Ishikawa (cell line): ENCODE results near the gene HTR4.

Experiments used
- CEBPB ChIP-seq: IDR thresholded peaks from 2 replicates; pipeline ENCODE4 v1.6.1; 2012
- CREB1 ChIP-seq: IDR thresholded peaks from 2 replicates; pipeline ENCODE4 v1.6.1; 2012; ENCODE audit warnings: low read depth
- EGR1 ChIP-seq: IDR thresholded peaks from 2 replicates; pipeline ENCODE4 v1.6.1; 2012
- EP300 ChIP-seq: IDR thresholded peaks from 2 replicates; pipeline ENCODE4 v1.6.1; 2012; ENCODE audit warnings: borderline replicate concordance
- FOXM1 ChIP-seq: IDR thresholded peaks from 2 replicates; pipeline ENCODE4 v1.6.1; 2012; ENCODE audit warnings: low read depth, borderline replicate concordance
- MAX ChIP-seq: IDR thresholded peaks from 2 replicates; pipeline ENCODE4 v1.6.1; 2012
- NFIC ChIP-seq: IDR thresholded peaks from 2 replicates; pipeline ENCODE4 v1.6.1; 2012
- RAD21 ChIP-seq: IDR thresholded peaks from 2 replicates; pipeline ENCODE4 v1.6.1; 2012; ENCODE audit warnings: low read depth
- REST ChIP-seq: IDR thresholded peaks from 2 replicates; pipeline ENCODE4 v1.6.1; 2012; ENCODE audit warnings: low read depth, mild to moderate bottlenecking
- TAF1 ChIP-seq: IDR thresholded peaks from 2 replicates; pipeline ENCODE4 v1.6.1; 2012; ENCODE audit warnings: low read depth, mild to moderate bottlenecking
- TCF12 ChIP-seq: IDR thresholded peaks from 2 replicates; pipeline ENCODE4 v1.6.1; 2012; ENCODE audit warnings: low read depth
- TEAD4 ChIP-seq: IDR thresholded peaks from 2 replicates; pipeline ENCODE4 v1.6.1; 2012
- USF1 ChIP-seq: IDR thresholded peaks from 2 replicates; pipeline ENCODE4 v1.6.1; 2012
- YY1 ChIP-seq: IDR thresholded peaks from 2 replicates; pipeline ENCODE4 v1.6.1; 2012; ENCODE audit warnings: low read depth

GRCh38 chr5:148509893-148510292 lies 144.4 kb downstream of the HTR4 start:
- TF ChIP-seq EP300 (no peak), CEBPB (no peak), MAX (no peak), RAD21 (no peak), CREB1 (no peak), TAF1 (no peak), USF1 (no peak), YY1 (no peak), TEAD4 (no peak), NFIC (no peak), FOXM1 (no peak), REST (no peak), EGR1 (no peak), TCF12 (no peak)
